K562 (cell line): ENCODE results near the gene ANXA4. TPM values are rescaled to one million over a fixed set of nuclear protein-coding genes. Genes with fewer than 3 reads are reported as not detected.

Experiments
- ATF7 ChIP-seq: fragments of 450-650 bp; IDR thresholded peaks from 2 replicates; pipeline ENCODE4 v1.7.1; 2014; ENCODE audit warnings: mild to moderate bottlenecking, moderate library complexity
- CBFA2T3 ChIP-seq: fragments of 450-650 bp; IDR thresholded peaks from 2 replicates; pipeline ENCODE4 v1.6.1; 2017
- CEBPB ChIP-seq: fragments of 450-650 bp; IDR thresholded peaks from 2 replicates; pipeline ENCODE4 v1.6.1; 2016; ENCODE audit warnings: missing genetic modification characterization, missing compliant biosample characterization
- HMG20A ChIP-seq: fragments of 450-650 bp; formaldehyde crosslinking; conservative IDR thresholded peaks from 2 replicates; pipeline ENCODE4 v1.4.0; 2020; ENCODE audit warnings: mild to moderate bottlenecking, mixed read lengths
- KDM1A ChIP-seq, 2 experiments: fragments of 450-650 bp; IDR thresholded peaks; 2 replicates each; pipeline ENCODE4 v1.6.1; 2016; ENCODE audit warnings: mild to moderate bottlenecking in 2 of 2
- KLF16 ChIP-seq: IDR thresholded peaks from 2 replicates; pipeline ENCODE4 v1.6.1; 2016; ENCODE audit warnings: antibody characterized with exemption
- MECOM ChIP-seq: fragments of 250-450 bp; sonication (Bioruptor Pico); IDR thresholded peaks from 2 replicates; pipeline ENCODE4 v1.8.0; 2022; ENCODE audit warnings: inconsistent platforms
- MTA3 ChIP-seq: fragments of 450-650 bp; formaldehyde crosslinking; IDR thresholded peaks from 2 replicates; pipeline ENCODE4 v1.6.1; 2017; ENCODE audit warnings: mild to moderate bottlenecking, borderline replicate concordance
- NCOR1 ChIP-seq: fragments of 450-650 bp; IDR thresholded peaks from 2 replicates; pipeline ENCODE4 v1.6.1; 2016; ENCODE audit warnings: mild to moderate bottlenecking, moderate library complexity
- POLR2AphosphoS5 ChIP-seq: IDR thresholded peaks from 2 replicates; pipeline ENCODE4 v1.6.1; 2011; ENCODE audit warnings: mild to moderate bottlenecking, low read depth, low read length, moderate library complexity; ENCODE audit not compliant: control insufficient read depth, insufficient read depth
- RNF219 ChIP-seq: fragments of 250-450 bp; sonication (Bioruptor Pico); IDR thresholded peaks from 2 replicates; pipeline ENCODE4 v1.5.0; 2022; ENCODE audit warnings: mild to moderate bottlenecking
- TAL1 ChIP-seq: fragments of 450-650 bp; IDR thresholded peaks from 2 replicates; pipeline ENCODE4 v1.6.1; 2016; ENCODE audit warnings: mild to moderate bottlenecking
- TBL1XR1 ChIP-seq, 2 experiments: IDR thresholded peaks; 2 replicates each; pipeline ENCODE4 v1.6.1; 2012; ENCODE audit warnings: improper control_type of control experiment in 2 of 2, low read length in 2 of 2, mild to moderate bottlenecking in 1 of 2
- TCF3 ChIP-seq: sonication (generic); formaldehyde crosslinking; IDR thresholded peaks from 2 replicates; pipeline ENCODE4 v1.4.0; 2020; ENCODE audit warnings: mild to moderate bottlenecking, missing genetic modification reagents
- TRIM24 ChIP-seq, 2 experiments: fragments of 450-650 bp; IDR thresholded peaks; 2 replicates each; pipeline ENCODE4 v1.6.1; 2016
- ZNF140 ChIP-seq: fragments of 250-450 bp; sonication (Bioruptor Pico); IDR thresholded peaks from 2 replicates; pipeline ENCODE4 v1.8.0; 2021; ENCODE audit warnings: moderate library complexity, mild to moderate bottlenecking, inconsistent platforms
- ZSCAN29 ChIP-seq: fragments of 450-650 bp; IDR thresholded peaks from 2 replicates; pipeline ENCODE4 v1.6.1; 2017
- polyA plus RNA-seq, 8 experiments: library from polyadenylated mRNA; depleted of rRNA in 4 of 8; stranded (reverse) in 5 of 8; unstranded in 3 of 8; fragments of >200 nt; fragmentation: Nextera tagmentation in 2 of 8; fragmentation: Illumina TruSeq in 1 of 8; extraction: Ambion mirVana in 2 of 8; extraction: Trizol in 1 of 8; gene quantifications; 2 replicates each; pipeline versions ENCODE4 v1.2.1 to v1.2.3, GENCODE V29; 2011 to 2014; ENCODE audit warnings: inconsistent platforms in 1 of 8, missing spikeins in 1 of 8
- total RNA-seq, 7 experiments: library from RNA; depleted of rRNA in 6 of 7; stranded (reverse); fragments of >200 nt in 6 of 7; fragmentation: Illumina TruSeq in 2 of 7; extraction: Trizol in 2 of 7; gene quantifications; 2 replicates each; pipeline versions ENCODE4 v1.2.1 to v1.2.3, GENCODE V29; 2011 to 2021; ENCODE audit warnings: low replicate concordance in 1 of 7
- TF ChIP-seq, protein P1 (sequence below), 2 experiments: fragments of 150-350 bp in 1 of 2; IDR thresholded peaks; 2 replicates each; pipeline ENCODE4 v1.6.1; 2012 to 2016; ENCODE audit warnings: low read depth in 2 of 2, low read length in 2 of 2, mild to moderate bottlenecking in 1 of 2, moderate library complexity in 1 of 2
- TF ChIP-seq, protein P2 (sequence below): IDR thresholded peaks from 2 replicates; pipeline ENCODE4 v1.6.1; 2012; ENCODE audit warnings: low read depth, low read length, improper control_type of control experiment, borderline replicate concordance
- TF ChIP-seq, protein P3 (sequence below): fragments of 450-650 bp; conservative IDR thresholded peaks from 2 replicates; pipeline ENCODE4 v1.6.1; 2016; ENCODE audit warnings: missing genetic modification characterization, low read depth, mild to moderate bottlenecking, missing compliant biosample characterization, moderate library complexity

ANXA4 gene
- total and polyA plus RNA-seq, 9 of the 15 experiments (the other 6 are each of a cell fraction or from before 2014, with no cell fraction given), result 3.4 to 13.6 (median 11.6) TPM

DNA sequence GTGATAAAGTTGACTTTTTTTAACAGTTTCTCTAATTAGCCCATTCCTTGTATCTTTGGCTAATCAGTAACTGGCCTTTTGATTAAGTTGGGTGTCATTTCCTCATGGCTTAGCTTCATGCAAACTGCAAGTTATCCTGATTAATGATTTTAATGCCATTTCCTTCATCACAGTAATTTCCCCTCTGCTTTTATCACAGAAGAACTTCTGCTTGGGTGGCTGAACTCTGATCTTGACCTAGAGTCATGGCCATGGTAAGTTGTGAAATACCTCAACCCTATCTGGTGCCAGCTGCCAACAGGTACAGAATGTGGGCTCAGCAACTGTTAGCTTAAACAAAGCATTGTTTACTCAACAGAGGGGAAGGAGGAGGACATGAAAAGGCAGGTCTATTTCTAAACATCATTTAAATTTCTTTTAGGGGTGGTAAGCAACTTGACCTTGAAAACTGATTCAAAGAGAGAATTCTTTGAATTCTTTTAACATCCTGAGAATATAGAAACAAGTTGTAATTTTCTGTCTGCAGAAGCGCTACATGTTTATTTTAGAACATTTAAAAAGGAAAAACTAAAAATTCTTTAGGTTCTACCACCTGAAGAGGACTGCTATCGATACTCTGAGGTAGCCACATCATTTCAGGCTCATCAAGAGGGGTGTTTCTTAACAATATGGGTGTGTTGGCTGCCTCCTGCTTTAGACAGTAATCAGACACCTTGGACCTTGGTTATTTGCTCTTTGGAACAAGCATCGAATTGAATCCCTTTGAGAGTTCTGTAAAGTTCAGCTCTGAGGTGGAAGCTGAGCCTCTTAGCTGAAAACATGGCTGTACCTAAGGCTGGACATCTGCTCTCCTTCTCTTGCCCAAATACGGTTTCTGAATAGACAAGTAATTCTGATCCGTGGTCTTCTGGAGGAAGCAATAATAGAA lies 39.7 kb downstream of the ANXA4 start (continued):
- TF ChIP-seq TAL1 (peak; percentile 69), ZNF140 (CRISPR knock-in tag) (no peak), POLR2AphosphoS5 (peak; percentile 49; the same call in 1 of the 2 replicates), TBL1XR1 (IDR thresholded peaks at IDR 0.05; ENCODE audit: low read length in 2 of 2) (no peak), TCF3 (CRISPR knock-in tag) (peak; percentile 88), HMG20A (CRISPR knock-in tag) (no peak), RNF219 (CRISPR knock-in tag) (no peak), KLF16 (peak; percentile 26; the same call in 1 of the 2 replicates), KDM1A (IDR thresholded peaks at IDR 0.05) (peak; percentile 32 to 56; a peak in 1 of 4 replicates), MTA3 (no peak), CEBPB (peak; percentile 85), ZSCAN29 (no peak), NCOR1 (peak; percentile 64), ATF7 (no peak), CBFA2T3 (peak; percentile 88), TRIM24 (IDR thresholded peaks at IDR 0.05) (peak; percentile 50 to 55; a peak in 2 of 4 replicates), MECOM (CRISPR knock-in tag) (no peak)
- TF ChIP-seq, protein P1, sequence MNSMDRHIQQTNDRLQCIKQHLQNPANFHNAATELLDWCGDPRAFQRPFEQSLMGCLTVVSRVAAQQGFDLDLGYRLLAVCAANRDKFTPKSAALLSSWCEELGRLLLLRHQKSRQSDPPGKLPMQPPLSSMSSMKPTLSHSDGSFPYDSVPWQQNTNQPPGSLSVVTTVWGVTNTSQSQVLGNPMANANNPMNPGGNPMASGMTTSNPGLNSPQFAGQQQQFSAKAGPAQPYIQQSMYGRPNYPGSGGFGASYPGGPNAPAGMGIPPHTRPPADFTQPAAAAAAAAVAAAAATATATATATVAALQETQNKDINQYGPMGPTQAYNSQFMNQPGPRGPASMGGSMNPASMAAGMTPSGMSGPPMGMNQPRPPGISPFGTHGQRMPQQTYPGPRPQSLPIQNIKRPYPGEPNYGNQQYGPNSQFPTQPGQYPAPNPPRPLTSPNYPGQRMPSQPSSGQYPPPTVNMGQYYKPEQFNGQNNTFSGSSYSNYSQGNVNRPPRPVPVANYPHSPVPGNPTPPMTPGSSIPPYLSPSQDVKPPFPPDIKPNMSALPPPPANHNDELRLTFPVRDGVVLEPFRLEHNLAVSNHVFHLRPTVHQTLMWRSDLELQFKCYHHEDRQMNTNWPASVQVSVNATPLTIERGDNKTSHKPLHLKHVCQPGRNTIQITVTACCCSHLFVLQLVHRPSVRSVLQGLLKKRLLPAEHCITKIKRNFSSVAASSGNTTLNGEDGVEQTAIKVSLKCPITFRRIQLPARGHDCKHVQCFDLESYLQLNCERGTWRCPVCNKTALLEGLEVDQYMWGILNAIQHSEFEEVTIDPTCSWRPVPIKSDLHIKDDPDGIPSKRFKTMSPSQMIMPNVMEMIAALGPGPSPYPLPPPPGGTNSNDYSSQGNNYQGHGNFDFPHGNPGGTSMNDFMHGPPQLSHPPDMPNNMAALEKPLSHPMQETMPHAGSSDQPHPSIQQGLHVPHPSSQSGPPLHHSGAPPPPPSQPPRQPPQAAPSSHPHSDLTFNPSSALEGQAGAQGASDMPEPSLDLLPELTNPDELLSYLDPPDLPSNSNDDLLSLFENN (IDR thresholded peaks at IDR 0.05; ENCODE audit: low read depth in 2 of 2, low read length in 2 of 2), result no peak
- TF ChIP-seq, protein P2, sequence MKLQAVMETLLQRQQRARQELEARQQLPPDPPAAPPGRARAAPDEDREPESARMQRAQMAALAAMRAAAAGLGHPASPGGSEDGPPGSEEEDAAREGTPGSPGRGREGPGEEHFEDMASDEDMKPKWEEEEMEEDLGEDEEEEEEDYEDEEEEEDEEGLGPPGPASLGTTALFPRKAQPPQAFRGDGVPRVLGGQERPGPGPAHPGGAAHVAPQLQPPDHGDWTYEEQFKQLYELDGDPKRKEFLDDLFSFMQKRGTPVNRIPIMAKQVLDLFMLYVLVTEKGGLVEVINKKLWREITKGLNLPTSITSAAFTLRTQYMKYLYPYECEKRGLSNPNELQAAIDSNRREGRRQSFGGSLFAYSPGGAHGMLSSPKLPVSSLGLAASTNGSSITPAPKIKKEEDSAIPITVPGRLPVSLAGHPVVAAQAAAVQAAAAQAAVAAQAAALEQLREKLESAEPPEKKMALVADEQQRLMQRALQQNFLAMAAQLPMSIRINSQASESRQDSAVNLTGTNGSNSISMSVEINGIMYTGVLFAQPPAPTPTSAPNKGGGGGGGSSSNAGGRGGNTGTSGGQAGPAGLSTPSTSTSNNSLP, result no peak
- TF ChIP-seq, protein P3, sequence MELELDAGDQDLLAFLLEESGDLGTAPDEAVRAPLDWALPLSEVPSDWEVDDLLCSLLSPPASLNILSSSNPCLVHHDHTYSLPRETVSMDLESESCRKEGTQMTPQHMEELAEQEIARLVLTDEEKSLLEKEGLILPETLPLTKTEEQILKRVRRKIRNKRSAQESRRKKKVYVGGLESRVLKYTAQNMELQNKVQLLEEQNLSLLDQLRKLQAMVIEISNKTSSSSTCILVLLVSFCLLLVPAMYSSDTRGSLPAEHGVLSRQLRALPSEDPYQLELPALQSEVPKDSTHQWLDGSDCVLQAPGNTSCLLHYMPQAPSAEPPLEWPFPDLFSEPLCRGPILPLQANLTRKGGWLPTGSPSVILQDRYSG (tag), result no peak
